ENCODE measurements around the gene VEGFC.

DNA sequence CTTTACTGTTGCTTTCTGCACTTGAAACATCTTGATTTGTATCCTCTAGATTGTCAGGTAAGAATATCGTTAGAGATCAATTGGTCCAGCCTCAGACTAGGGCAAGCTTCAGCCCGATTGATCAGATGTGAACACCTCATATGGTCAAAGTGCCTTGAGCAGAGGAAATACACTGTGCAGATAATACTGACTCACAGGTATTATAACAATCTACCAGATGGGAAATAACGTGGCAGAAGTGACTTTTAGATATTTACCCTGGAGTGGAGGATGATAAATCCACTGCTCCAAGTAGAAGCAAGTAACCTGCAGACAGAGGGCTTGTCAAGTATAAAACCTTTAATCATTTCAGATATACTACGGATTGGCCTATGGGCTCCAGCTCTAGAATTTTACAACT is 17.9 kb downstream of the VEGFC start:
- TF ChIP-seq, protein P1, sequence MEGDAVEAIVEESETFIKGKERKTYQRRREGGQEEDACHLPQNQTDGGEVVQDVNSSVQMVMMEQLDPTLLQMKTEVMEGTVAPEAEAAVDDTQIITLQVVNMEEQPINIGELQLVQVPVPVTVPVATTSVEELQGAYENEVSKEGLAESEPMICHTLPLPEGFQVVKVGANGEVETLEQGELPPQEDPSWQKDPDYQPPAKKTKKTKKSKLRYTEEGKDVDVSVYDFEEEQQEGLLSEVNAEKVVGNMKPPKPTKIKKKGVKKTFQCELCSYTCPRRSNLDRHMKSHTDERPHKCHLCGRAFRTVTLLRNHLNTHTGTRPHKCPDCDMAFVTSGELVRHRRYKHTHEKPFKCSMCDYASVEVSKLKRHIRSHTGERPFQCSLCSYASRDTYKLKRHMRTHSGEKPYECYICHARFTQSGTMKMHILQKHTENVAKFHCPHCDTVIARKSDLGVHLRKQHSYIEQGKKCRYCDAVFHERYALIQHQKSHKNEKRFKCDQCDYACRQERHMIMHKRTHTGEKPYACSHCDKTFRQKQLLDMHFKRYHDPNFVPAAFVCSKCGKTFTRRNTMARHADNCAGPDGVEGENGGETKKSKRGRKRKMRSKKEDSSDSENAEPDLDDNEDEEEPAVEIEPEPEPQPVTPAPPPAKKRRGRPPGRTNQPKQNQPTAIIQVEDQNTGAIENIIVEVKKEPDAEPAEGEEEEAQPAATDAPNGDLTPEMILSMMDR (IDR thresholded peaks at IDR 0.05): no peak
- no peak for TF ChIP-seq POLR2A (IDR thresholded peaks at IDR 0.05)
